Nephron progenitor cell (in vitro differentiated cells): ENCODE results near the gene AFF1.

Experiments
- DNase-seq: peaks from one replicate; pipeline ENCODE4 v3.0.0; 2021
- H3K27ac Mint-ChIP-seq: 2 replicates; pipeline ENCODE4 v1.8.0; 2021; ENCODE audit warnings: mild to moderate bottlenecking, moderate library complexity, mixed read lengths
- H3K27me3 Mint-ChIP-seq: 2 replicates; pipeline ENCODE4 v1.8.0; 2021; ENCODE audit warnings: mild to moderate bottlenecking, low read depth, mixed read lengths; ENCODE audit not compliant: poor library complexity
- H3K36me3 Mint-ChIP-seq: 2 replicates; pipeline ENCODE4 v1.8.0; 2021; ENCODE audit warnings: low read depth, mixed read lengths
- H3K4me1 Mint-ChIP-seq: 2 replicates; pipeline ENCODE4 v1.8.0; 2021; ENCODE audit warnings: mixed read lengths
- H3K4me3 Mint-ChIP-seq: 2 replicates; pipeline ENCODE4 v1.8.0; 2021; ENCODE audit warnings: mild to moderate bottlenecking, moderate library complexity, mixed read lengths
- H3K9me3 Mint-ChIP-seq: 2 replicates; pipeline ENCODE4 v1.8.0; 2021; ENCODE audit warnings: mild to moderate bottlenecking, moderate library complexity, mixed read lengths
- CTCF ChIP-seq: fragments of 200-600 bp; sonication (generic); IDR thresholded peaks from 2 replicates; pipeline ENCODE4 v1.5.0; 2021; ENCODE audit warnings: antibody characterized with exemption

Gene AFF1

GRCh38 chr4:87030124-87030523, 95.3 kb downstream of the AFF1 start:
- no peak overlapping the region for H3K4me3 Mint-ChIP-seq
- H3K27me3 Mint-ChIP-seq: no peaks in the 10 kb centered on the region
- no peak for DNase-seq
- no peak for TF ChIP-seq CTCF
- no peak overlapping the region for H3K27ac Mint-ChIP-seq
- H3K36me3 Mint-ChIP-seq: peaks cover 4% of the 10 kb centered on the region
- H3K9me3 Mint-ChIP-seq: no peaks in the 10 kb centered on the region
- peaks cover 23% of the 10 kb centered on the region for H3K4me1 Mint-ChIP-seq

- no peaks in the 10 kb centered on the region for H3K27me3 Mint-ChIP-seq
- no peak overlapping the region for H3K4me3 Mint-ChIP-seq
- H3K9me3 Mint-ChIP-seq: no peaks in the 10 kb centered on the region
- DNase-seq: peak; percentile 22
- H3K36me3 Mint-ChIP-seq: peaks cover 4% of the 10 kb centered on the region
- no peak overlapping the region for H3K27ac Mint-ChIP-seq
- H3K4me1 Mint-ChIP-seq: peaks cover 16% of the 10 kb centered on the region
- no peak for TF ChIP-seq CTCF
Observed at GRCh38 chr4:87030755-87031441, 96.1 kb downstream of the AFF1 start.

- H3K27ac Mint-ChIP-seq: no peak overlapping the region
- H3K9me3 Mint-ChIP-seq: no peaks in the 10 kb centered on the region
- H3K36me3 Mint-ChIP-seq: peaks cover 4% of the 10 kb centered on the region
- no peak overlapping the region for H3K4me3 Mint-ChIP-seq
- TF ChIP-seq CTCF: no peak
- peaks cover 5% of the 10 kb centered on the region for H3K4me1 Mint-ChIP-seq
- H3K27me3 Mint-ChIP-seq: no peaks in the 10 kb centered on the region
- DNase-seq: no peak
Observed at GRCh38 chr4:87031920-87032319, 97.1 kb downstream of the AFF1 start.

GRCh38 chr4:87032884-87033533, 98.2 kb downstream of the AFF1 start:
- H3K36me3 Mint-ChIP-seq: peaks cover 4% of the 10 kb centered on the region
- H3K27ac Mint-ChIP-seq: no peak overlapping the region
- H3K4me3 Mint-ChIP-seq: no peak overlapping the region
- no peaks in the 10 kb centered on the region for H3K9me3 Mint-ChIP-seq
- H3K27me3 Mint-ChIP-seq: no peaks in the 10 kb centered on the region
- DNase-seq: no peak
- no peak for TF ChIP-seq CTCF
- no peaks in the 10 kb centered on the region for H3K4me1 Mint-ChIP-seq

- Mint-ChIP-seq H3K36me3 (no peaks in the 10 kb centered on the region), H3K9me3 (no peaks in the 10 kb centered on the region), H3K27me3 (no peaks in the 10 kb centered on the region), H3K4me1 (no peaks in the 10 kb centered on the region), H3K27ac (no peak overlapping the region), H3K4me3 (no peak overlapping the region)
- TF ChIP-seq CTCF: no peak
- DNase-seq: no peak
Observed at GRCh38 chr4:87033902-87034301, 99.1 kb downstream of the AFF1 start.

- DNase-seq: no peak
- H3K27me3 Mint-ChIP-seq: no peaks in the 10 kb centered on the region
- H3K4me3 Mint-ChIP-seq: no peak overlapping the region
- H3K36me3 Mint-ChIP-seq: no peaks in the 10 kb centered on the region
- TF ChIP-seq CTCF: no peak
- no peaks in the 10 kb centered on the region for H3K4me1 Mint-ChIP-seq
- peak overlapping the region; percentile 33 for H3K27ac Mint-ChIP-seq
- no peaks in the 10 kb centered on the region for H3K9me3 Mint-ChIP-seq
Observed at GRCh38 chr4:87034527-87034926, 99.7 kb downstream of the AFF1 start.
